HCT116 (cell line): ENCODE measurements around the gene RCL1. TPM values are rescaled to one million over a fixed set of nuclear protein-coding genes. Genes with fewer than 3 reads are reported as not detected.

Experiments
- ATAC-seq: fragments of 200-7000 bp; cut with Tn5 transposase; 2 replicates; pipeline ENCODE4 v1.9.1; 2020; ENCODE audit warnings: mild to moderate bottlenecking, moderate library complexity
- BruUV-seq: library from RNA; stranded (reverse); fragments of 400-500 nt; replicated peaks from 2 replicates; lab custom pipeline; 2021; lab: Mats Ljungman, UMichigan
- CTCF ChIA-PET: fragments of 300-600 bp; sonication (Branson Sonifier 250); formaldehyde crosslinking; loops from one replicate; lab custom pipeline; 2021; ENCODE audit warnings: antibody characterized with exemption; lab: Charles Lee
- POLR2A ChIA-PET: fragments of 300-600, 350-600 bp; sonication (Branson Sonifier 250); formaldehyde crosslinking; loops from one replicate; lab custom pipeline; 2021; ENCODE audit warnings: antibody characterized with exemption; lab: Charles Lee
- RAD21 ChIA-PET, 2 experiments: fragments of 300-600 bp; sonication (Branson Sonifier 250); formaldehyde crosslinking; loops; one replicate each; lab custom pipeline; 2023; ENCODE audit warnings: low total read pairs in 2 of 2; ENCODE audit not compliant: uncharacterized antibody in 2 of 2, unreplicated experiment in 2 of 2, low non-redundant PET in 1 of 2; lab: Charles Lee
- DNase-seq: peaks from one replicate; pipeline ENCODE4 v3.0.0-alpha.2; 2010; ENCODE audit warnings: low read depth, low spot score
- H2AFZ ChIP-seq: fragments of 200-600 bp; shearing (Covaris generic), sonication (generic); 2 replicates; pipeline ENCODE4 v1.6.1; 2017; ENCODE audit warnings: low read depth, mixed run types, mixed read lengths, antibody characterized with exemption, low read length; ENCODE audit not compliant: poor library complexity, severe bottlenecking
- H3K27ac ChIP-seq: 2 replicates; pipeline ENCODE4 v1.5.1; 2012; ENCODE audit warnings: low read depth, low read length
- H3K27me3 ChIP-seq: fragments of 200-600 bp; sonication (generic); 2 replicates; pipeline ENCODE4 v1.6.1; 2016; ENCODE audit warnings: mixed run types, low read length, mixed read lengths; ENCODE audit not compliant: insufficient read depth
- H3K36me3 ChIP-seq, 2 experiments: fragments of 200-500 bp in 1 of 2; fragments of 200-600 bp in 1 of 2; sonication (Bioruptor generic) in 1 of 2; sonication (generic) in 1 of 2; 2 replicates each; pipeline versions ENCODE4 v1.5.1 to v1.6.1; 2014 to 2016; ENCODE audit warnings: low read length in 2 of 2, inconsistent platforms in 1 of 2, mixed read lengths in 1 of 2, mixed run types in 1 of 2; ENCODE audit not compliant: insufficient read depth in 2 of 2, control insufficient read depth in 1 of 2
- H3K4me1 ChIP-seq, 2 experiments: fragments of 200-600 bp in 1 of 2; sonication (generic) in 1 of 2; 2 replicates each; pipeline versions ENCODE4 v1.5.1 to v1.6.1; 2012 to 2017; ENCODE audit warnings: low read length in 2 of 2, inconsistent platforms in 1 of 2, mild to moderate bottlenecking in 1 of 2, mixed read lengths in 1 of 2, mixed run types in 1 of 2, moderate library complexity in 1 of 2; ENCODE audit not compliant: insufficient read depth in 2 of 2, control insufficient read depth in 1 of 2
- H3K4me2 ChIP-seq: fragments of 200-600 bp; sonication (generic); 2 replicates; pipeline ENCODE4 v1.6.1; 2017; ENCODE audit warnings: mixed run types, low read length, mixed read lengths
- H3K4me3 ChIP-seq, 2 experiments: fragments of 200-600 bp in 1 of 2; sonication (generic) in 1 of 2; replicated peaks in 1 of 2; 2 replicates each; pipeline ENCODE4 v1.5.1; 2011 to 2016; ENCODE audit warnings: low read length in 2 of 2, control low read depth in 1 of 2, low read depth in 1 of 2, mild to moderate bottlenecking in 1 of 2, mixed read lengths in 1 of 2, mixed run types in 1 of 2
- H3K79me2 ChIP-seq: fragments of 200-600 bp; sonication (generic); 2 replicates; pipeline ENCODE4 v1.6.1; 2017; ENCODE audit warnings: mild to moderate bottlenecking, mixed run types, low read length, moderate library complexity, mixed read lengths; ENCODE audit not compliant: insufficient read depth
- H3K9ac ChIP-seq: fragments of 200-600 bp; sonication (generic); 2 replicates; pipeline ENCODE4 v1.6.1; 2016; ENCODE audit warnings: low read length, mixed read lengths
- H3K9me2 ChIP-seq: fragments of 200-600 bp; sonication (generic), shearing (Covaris generic); 2 replicates; pipeline ENCODE4 v1.6.1; 2017; ENCODE audit warnings: mixed run types, mild to moderate bottlenecking, moderate library complexity; ENCODE audit not compliant: insufficient read depth
- H3K9me3 ChIP-seq, 2 experiments: fragments of 200-500 bp in 1 of 2; fragments of 200-600 bp in 1 of 2; sonication (Bioruptor generic) in 1 of 2; sonication (generic) in 1 of 2; 2 replicates each; pipeline ENCODE4 v1.6.1; 2014 to 2017; ENCODE audit warnings: low read length in 2 of 2, mixed read lengths in 2 of 2, inconsistent platforms in 1 of 2, low read depth in 1 of 2, mild to moderate bottlenecking in 1 of 2, mixed run types in 1 of 2, moderate library complexity in 1 of 2; ENCODE audit not compliant: control insufficient read depth in 1 of 2, insufficient read depth in 1 of 2
- H4K20me1 ChIP-seq: fragments of 200-600 bp; sonication (generic), shearing (Covaris generic); 2 replicates; pipeline ENCODE4 v1.6.1; 2017; ENCODE audit warnings: mixed run types, mild to moderate bottlenecking, moderate library complexity; ENCODE audit not compliant: insufficient read depth
- CBX3 ChIP-seq: IDR thresholded peaks from 2 replicates; pipeline ENCODE4 v1.6.1; 2012; ENCODE audit warnings: low read depth
- CEBPB ChIP-seq: IDR thresholded peaks from 2 replicates; pipeline ENCODE4 v1.6.1; 2012; ENCODE audit warnings: low read depth
- EGR1 ChIP-seq: IDR thresholded peaks from 2 replicates; pipeline ENCODE4 v1.6.1; 2012; ENCODE audit warnings: low read depth
- JUND ChIP-seq: IDR thresholded peaks from 2 replicates; pipeline ENCODE4 v1.6.1; 2012
- POLR2AphosphoS5 ChIP-seq: IDR thresholded peaks from 2 replicates; pipeline ENCODE4 v1.6.1; 2011; ENCODE audit warnings: mild to moderate bottlenecking, low read depth, low read length, moderate library complexity
- SRF ChIP-seq: IDR thresholded peaks from 2 replicates; pipeline ENCODE4 v1.6.1; 2012; ENCODE audit warnings: low read depth
- ZFX ChIP-seq: fragments of 450-650 bp; IDR thresholded peaks from 2 replicates; pipeline ENCODE4 v1.6.1; 2017
- intact Hi-C: fragments of 100-400 bp; cut with micrococcal nuclease; formaldehyde crosslinking; loops from 2 replicates; pipeline ENCODE4 v1.10.0; 2022
- total RNA-seq: library from RNA; stranded (reverse); gene quantifications from one replicate; pipeline ENCODE4 v1.2.1, GENCODE V29; 2021; ENCODE audit not compliant: unreplicated experiment
- TF ChIP-seq, protein P1 (sequence below): IDR thresholded peaks from 2 replicates; pipeline ENCODE4 v1.6.1; 2012; ENCODE audit warnings: low read depth
- TF ChIP-seq, protein P2 (sequence below): IDR thresholded peaks from 2 replicates; pipeline ENCODE4 v1.6.1; 2012

RCL1 gene
- total RNA-seq, 1 experiment from 2014 or later: 29.9 TPM

DNA sequence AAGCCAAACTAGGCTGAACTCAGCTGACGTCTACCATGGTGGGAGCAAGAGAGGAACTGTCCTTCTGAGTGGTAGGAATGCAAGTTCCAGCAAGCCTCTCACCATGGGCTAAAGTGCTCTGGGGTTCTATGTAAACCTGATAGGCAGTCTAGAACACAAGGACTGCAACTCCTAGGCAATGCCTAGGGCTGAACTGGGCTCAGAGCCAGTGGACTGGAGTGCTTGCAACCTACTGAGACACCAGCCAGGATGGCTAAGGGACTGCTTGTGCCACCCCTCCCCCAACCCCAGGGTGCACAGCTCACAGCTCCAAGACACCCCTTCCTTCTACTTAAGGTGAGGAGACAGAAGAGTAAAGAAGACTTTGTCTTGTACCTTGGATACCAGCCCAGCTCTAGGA is 12.1 kb upstream of the RCL1 start:
- intact Hi-C loops: no loop called here
- Histone ChIP-seq H3K36me3 (no peaks in the 10 kb centered on the region), H3K79me2 (no peaks in the 10 kb centered on the region), H3K4me3 (no peak overlapping the region), H3K27ac (no peak overlapping the region), H3K9me2 (no peaks in the 10 kb centered on the region), H3K27me3 (no peaks in the 10 kb centered on the region), H3K9me3 (no peaks in the 10 kb centered on the region), H3K4me2 (no peak overlapping the region), H2AFZ (no peak overlapping the region), H3K4me1 (no peaks in the 10 kb centered on the region), H4K20me1 (no peaks in the 10 kb centered on the region), H3K9ac (no peak overlapping the region)
- ATAC-seq (no peak), DNase-seq (no peak)
- CTCF ChIA-PET: no interaction called here
- POLR2A ChIA-PET: no interaction called here
- BruUV-seq: no TSS peak
- TF ChIP-seq SRF (no peak), CEBPB (no peak), EGR1 (no peak), ZFX (no peak), CBX3 (no peak), POLR2AphosphoS5 (no peak), JUND (no peak)
- TF ChIP-seq, protein P1, sequence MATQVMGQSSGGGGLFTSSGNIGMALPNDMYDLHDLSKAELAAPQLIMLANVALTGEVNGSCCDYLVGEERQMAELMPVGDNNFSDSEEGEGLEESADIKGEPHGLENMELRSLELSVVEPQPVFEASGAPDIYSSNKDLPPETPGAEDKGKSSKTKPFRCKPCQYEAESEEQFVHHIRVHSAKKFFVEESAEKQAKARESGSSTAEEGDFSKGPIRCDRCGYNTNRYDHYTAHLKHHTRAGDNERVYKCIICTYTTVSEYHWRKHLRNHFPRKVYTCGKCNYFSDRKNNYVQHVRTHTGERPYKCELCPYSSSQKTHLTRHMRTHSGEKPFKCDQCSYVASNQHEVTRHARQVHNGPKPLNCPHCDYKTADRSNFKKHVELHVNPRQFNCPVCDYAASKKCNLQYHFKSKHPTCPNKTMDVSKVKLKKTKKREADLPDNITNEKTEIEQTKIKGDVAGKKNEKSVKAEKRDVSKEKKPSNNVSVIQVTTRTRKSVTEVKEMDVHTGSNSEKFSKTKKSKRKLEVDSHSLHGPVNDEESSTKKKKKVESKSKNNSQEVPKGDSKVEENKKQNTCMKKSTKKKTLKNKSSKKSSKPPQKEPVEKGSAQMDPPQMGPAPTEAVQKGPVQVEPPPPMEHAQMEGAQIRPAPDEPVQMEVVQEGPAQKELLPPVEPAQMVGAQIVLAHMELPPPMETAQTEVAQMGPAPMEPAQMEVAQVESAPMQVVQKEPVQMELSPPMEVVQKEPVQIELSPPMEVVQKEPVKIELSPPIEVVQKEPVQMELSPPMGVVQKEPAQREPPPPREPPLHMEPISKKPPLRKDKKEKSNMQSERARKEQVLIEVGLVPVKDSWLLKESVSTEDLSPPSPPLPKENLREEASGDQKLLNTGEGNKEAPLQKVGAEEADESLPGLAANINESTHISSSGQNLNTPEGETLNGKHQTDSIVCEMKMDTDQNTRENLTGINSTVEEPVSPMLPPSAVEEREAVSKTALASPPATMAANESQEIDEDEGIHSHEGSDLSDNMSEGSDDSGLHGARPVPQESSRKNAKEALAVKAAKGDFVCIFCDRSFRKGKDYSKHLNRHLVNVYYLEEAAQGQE: no peak
- TF ChIP-seq, protein P2, sequence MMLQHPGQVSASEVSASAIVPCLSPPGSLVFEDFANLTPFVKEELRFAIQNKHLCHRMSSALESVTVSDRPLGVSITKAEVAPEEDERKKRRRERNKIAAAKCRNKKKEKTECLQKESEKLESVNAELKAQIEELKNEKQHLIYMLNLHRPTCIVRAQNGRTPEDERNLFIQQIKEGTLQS: no peak
- RAD21 ChIA-PET: no interaction called here
